ENCODE results near the gene BBIP1.

BBIP1 gene

DNA sequence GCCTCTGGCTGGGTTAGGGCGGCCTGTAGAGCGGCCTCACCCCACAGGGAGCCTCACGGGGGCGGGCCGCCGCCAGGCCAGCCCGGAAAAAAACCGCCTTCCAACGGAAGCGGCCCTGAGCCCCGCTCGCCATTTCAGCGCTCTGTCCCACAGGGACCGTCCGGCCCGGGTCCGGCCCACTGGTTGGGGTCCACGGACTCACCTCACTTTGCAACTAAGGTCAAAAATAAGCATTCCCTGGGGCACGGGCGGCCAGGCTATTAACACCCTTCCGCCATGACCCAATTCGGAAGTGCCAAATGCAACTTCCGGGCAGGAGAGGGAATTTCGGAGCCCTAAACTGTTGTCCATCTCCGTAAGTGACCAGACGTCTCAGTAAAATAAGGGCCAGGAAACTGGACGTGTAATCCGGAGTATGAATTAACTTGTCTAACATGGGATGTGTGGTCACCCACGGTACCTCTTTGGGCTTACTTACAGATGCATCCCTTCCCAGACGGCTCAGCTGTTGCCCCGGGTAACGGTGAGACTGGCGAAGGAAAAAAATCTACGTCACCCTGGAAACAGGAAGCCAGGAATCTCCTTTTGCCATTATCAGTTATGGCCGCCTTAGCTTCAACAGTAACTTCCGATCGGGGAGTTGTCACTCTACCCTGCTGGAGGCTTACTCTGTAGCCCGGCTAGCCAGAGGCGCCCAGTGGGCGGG is at the start of gene BBIP1:
Gene BBIP1, minus strand, starts transcription at position 538 of the 706 bp plus-strand sequence. CDS start 1,023 bp downstream, outside the sequence.
- FAIRE-seq (no peak), DNase-seq (ENCODE audit: insufficient read length, low spot score) (peak; percentile 75)

- no peak for FAIRE-seq
- no peak for DNase-seq (ENCODE audit: insufficient read length, low spot score)
Measured at GRCh38 chr10:110967645-110968044, 48.7 kb upstream of the BBIP1 start.

- DNase-seq (ENCODE audit: insufficient read length, low spot score): no peak
- no peak for FAIRE-seq
Measured at GRCh38 chr10:110967009-110967630, 48.1 kb upstream of the BBIP1 start.

GRCh38 chr10:110966146-110966545 is 47.2 kb upstream of the BBIP1 start:
- DNase-seq (ENCODE audit: insufficient read length, low spot score) (no peak), FAIRE-seq (no peak)

DNA sequence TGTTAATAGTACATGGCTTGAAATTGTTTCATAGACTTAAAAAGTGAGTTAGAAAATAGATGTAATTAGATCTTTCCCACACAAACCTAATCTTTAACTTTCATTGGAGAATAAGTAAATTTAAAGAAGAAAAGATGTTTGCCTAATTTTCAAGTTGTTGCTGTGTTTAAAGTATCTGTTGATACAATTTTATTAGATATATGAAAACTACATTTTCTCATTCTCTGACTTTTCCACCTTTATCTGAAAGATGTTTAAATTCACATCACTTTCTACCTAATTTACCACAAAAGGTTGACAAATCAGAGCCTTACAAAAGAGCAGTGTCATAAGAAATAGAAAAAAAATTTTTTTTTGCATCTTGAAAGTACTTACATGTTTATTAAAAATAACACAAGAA is 46.2 kb upstream of the BBIP1 start:
- DNase-seq (ENCODE audit: insufficient read length, low spot score): no peak
- FAIRE-seq: no peak

GRCh38 chr10:110964681-110965080 is 45.7 kb upstream of the BBIP1 start:
- DNase-seq (ENCODE audit: insufficient read length, low spot score): no peak
- no peak for FAIRE-seq

DNA sequence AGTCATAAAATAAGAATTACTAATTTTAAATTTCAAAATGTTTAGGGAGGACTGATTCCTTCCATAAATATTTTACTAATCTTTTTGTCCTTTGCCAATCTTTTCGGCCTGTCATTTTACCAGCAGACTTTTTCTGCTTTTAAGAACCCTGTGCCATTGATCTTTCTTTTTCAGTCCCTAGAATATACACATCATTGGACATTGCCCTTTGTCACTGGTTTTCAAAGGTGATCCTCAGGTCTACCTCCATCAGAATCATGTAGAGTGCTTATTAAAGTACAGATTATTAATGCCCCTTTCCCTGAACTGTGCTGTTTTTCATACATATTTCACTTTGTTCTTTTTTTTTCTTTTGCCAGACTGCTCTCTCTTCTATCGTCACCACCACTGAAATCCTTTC is 44.2 kb upstream of the BBIP1 start:
- no peak for FAIRE-seq
- no peak for DNase-seq (ENCODE audit: insufficient read length, low spot score)

DNA sequence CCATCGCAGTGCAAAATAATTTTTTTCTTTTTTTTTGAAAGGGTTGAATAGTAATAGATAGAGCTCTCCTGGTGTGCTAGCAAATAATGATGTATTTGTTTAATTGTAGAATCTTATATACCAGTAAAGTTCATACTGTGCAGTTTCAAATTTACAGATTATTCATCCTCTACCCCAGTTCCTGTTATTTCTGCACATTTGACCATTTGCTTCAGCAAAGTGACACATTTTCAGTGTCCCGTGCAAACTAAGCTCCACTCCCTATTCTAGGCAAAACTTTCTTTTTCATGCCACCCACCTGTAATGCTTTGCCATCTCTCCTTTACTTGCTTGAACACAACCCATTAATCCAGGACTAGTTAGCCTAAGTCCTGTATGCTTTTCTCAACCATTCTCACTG is 43.5 kb upstream of the BBIP1 start:
- no peak for DNase-seq (ENCODE audit: insufficient read length, low spot score)
- FAIRE-seq: no peak

GRCh38 chr10:110960333-110960712 is 41.3 kb upstream of the BBIP1 start:
- DNase-seq (ENCODE audit: insufficient read length, low spot score): no peak
- no peak for FAIRE-seq

DNA sequence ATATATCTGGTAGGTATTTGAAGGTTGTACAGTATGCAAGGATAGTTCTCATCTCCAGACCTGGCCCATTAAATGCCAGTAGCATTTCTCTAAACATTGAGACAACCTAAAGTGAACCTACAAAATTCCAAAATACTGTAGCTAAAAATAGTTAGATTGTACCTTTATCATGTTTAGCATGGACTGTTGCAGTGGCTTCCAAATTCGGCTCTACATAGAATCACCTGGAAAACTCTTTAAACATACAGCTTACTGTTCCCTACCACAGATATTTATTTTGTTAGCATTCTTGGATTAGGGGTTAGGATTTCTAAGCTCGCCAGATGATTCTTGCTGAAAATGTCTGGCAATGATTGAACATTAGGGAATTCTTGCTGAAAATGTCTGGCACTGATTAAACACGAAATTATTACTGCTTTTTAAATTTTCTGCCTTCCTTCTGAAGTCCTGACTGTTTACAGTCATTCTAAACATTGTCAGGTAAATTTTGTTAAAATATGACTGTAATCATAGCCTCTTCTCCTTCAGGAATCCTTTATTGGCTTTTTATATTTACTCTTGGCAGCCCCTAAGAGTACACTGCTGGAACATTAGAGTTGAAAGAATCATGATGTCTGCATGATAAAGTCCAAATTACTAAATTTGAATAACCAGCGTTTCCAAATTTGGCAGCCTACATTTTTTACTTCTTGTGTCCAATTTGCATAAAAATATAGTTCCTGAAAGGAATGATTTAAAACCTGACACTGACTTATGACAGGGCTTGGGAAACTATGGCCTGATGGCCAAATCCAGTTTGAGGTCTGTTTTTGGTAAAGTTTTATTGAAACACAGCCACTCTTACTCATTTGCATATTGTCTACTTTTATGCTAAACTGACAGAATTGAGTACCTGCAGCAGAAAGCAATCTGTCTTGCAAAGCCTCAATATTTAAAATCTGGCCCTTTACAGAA is 40.7 kb upstream of the BBIP1 start:
- FAIRE-seq (no peak), DNase-seq (ENCODE audit: insufficient read length, low spot score) (no peak)

- FAIRE-seq (no peak), DNase-seq (ENCODE audit: insufficient read length, low spot score) (no peak)
Measured at GRCh38 chr10:110957606-110958005, 38.6 kb upstream of the BBIP1 start.

GRCh38 chr10:110951381-110951780 is 32.4 kb upstream of the BBIP1 start:
- no peak for DNase-seq (ENCODE audit: insufficient read length, low spot score)
- FAIRE-seq: no peak

DNA sequence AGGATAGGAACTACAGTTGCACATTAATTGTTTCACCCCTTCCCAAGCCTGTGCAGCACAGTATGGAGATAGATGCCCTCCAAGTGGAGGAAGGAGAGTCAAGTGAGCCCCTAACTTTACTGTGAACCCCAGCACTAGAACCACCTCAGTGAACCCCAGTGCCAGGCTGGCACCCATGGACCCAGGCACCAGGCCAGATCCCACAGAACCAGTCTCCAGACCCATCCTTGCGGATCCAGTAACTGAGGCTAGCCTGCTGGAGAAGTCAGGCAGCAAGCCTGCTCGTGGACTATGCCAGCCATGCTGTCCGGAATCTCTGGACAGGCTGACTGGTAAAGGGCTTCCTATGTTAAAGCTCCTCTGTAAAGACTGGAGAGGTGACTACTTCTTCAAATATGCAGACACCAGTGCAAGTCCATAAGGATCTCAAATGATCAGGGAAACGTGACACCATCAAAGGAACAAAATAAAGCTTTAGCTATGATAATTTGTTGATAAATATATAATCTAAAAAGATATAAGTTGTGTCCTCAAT is 28.1 kb upstream of the BBIP1 start:
- peak; percentile 3 for DNase-seq (ENCODE audit: insufficient read length, low spot score)
- FAIRE-seq: no peak

DNA sequence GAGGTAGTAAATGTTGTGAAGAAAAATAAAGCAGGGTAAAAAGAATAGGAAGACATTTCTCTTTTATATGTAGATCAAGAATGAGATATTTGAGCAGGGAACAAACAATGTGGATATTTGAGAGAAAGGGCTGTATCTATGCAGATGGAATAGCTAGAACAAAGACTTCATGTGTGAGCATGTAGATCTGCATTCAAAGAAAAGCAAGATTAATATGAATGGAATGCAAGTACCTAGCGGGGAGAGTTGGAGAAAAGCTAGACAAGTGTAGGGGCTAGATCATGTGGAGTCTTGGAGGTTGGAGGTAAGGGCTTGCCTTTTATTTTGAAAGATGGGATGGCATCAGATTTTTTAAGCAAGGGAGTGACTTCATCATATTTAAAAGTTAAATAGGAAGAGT is 27.5 kb upstream of the BBIP1 start:
- no peak for FAIRE-seq

DNA sequence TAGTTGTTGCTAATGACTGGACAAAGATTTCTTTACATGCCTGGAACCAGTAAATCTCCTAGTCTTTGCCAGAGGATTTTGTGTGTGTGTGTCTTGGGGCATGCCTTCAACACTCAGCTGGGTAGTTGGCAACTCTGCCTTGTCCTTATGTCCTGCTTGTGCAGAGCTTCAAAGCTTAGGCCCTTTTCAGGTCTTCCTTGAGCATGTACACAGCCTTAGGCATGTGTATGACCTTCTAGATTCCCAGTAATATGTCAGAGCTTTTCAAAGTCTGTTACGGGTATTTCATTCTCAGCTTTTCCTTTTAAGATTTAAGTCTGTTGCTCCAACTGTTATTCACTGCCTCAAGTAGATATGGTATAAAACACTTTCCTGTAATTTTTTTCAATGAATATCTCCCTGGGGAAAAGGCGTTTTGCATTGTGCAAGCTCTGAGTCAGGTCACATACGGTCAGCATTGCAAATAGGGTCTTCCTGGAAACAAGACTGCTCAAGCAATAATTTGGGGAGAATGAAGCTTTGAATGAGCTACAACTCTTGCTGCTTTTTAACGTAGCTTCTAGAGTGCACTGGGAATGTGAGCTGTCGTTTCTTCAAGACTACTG is 25.9 kb upstream of the BBIP1 start:
- no peak for FAIRE-seq

More for the DNA sequence above, 27.5 kb upstream of the BBIP1 start:
- DNase-seq (ENCODE audit: insufficient read length, low spot score): no peak

GRCh38 chr10:110939419-110939818 is 20.4 kb upstream of the BBIP1 start:
- DNase-seq (ENCODE audit: insufficient read length, low spot score) (no peak), FAIRE-seq (no peak)

More for the DNA sequence above, 25.9 kb upstream of the BBIP1 start:
- DNase-seq (ENCODE audit: insufficient read length, low spot score): no peak

DNA sequence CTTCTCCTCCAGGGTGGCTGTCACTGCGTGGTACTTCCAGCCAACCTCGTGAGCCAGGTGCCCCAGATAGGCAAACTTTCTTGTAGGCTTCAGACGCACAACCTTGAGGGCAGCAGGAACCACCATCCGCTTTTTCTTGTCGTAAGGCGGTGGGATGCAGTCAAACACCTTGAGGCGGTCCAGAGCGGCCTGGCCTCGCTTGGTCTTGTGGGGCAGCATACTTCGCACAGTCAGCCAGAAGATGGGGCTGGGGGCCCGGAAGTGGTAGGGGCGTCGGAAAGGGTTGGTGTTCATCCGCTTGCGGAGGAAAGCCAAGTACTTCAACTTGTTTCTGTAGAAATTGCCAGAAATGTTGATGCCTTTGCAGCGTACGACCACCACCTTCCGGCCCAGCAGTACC is 17.8 kb upstream of the BBIP1 start:
- FAIRE-seq (no peak), DNase-seq (ENCODE audit: insufficient read length, low spot score) (no peak)

DNA sequence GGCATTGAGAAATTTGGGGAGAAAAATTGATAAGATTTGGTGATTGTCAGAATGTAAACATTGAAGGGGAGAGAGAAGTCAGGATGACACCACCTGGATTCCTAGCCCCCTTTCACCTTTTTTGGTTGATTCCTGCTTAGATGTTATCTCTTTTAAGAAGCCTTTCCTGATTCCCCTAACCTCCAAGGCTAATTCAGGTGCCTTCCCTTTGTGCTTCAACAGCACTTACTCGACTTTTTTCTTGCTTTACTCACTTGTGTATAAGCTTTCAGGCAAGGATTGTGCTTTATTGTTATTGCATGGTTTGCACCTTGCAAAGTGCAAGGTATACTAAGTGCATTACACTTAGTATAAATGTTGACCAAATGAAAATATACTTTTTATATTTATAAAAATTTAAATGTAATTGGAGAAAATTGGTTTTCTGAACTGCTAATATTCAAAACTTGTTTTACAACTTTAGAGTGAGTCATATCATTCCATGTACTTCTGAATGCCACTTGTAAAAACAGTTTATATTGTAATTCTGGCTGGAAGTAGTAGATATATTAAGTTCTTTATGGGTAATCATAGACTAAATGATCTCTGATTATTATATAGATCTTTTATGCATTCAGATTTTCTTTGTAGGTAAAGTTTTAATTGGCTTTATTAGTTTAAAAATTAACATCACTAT is 13.7 kb upstream of the BBIP1 start:
- no peak for DNase-seq (ENCODE audit: insufficient read length, low spot score)
- FAIRE-seq: no peak

- FAIRE-seq: no peak
- DNase-seq (ENCODE audit: insufficient read length, low spot score): no peak
Measured at GRCh38 chr10:110931769-110932381, 12.9 kb upstream of the BBIP1 start.

DNA sequence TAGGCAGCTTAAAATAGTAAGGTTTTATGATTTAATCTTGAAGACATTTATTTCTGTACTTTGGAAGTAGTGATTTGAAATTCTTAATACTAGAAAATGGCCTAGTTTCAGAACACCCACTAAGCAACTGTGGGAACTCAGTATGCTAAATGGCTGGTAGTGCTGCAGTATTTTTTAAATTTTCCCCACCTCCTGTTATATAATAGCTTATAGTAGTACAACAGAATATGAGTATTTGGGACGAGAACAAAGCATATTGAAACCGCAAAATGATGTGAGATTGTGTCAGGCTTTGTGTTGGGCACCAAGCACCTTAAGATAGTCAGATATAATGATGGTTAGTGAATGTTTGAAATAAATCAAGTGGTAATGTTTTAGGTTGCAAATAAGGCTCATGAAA is 8.5 kb upstream of the BBIP1 start:
- no peak for DNase-seq (ENCODE audit: insufficient read length, low spot score)
- no peak for FAIRE-seq

Measured in HTR-8/SVneo (cell line).